NT2/D1 (cell line): ENCODE data around the gene PDS5B.

Source experiments
- SUZ12 ChIP-seq: IDR thresholded peaks from 2 replicates; pipeline ENCODE4 v1.6.1; 2011; ENCODE audit not compliant: insufficient read length, insufficient read depth; ENCODE audit errors: extremely low read depth
- YY1 ChIP-seq: IDR thresholded peaks from 2 replicates; pipeline ENCODE4 v1.6.1; 2011; ENCODE audit not compliant: insufficient read length, insufficient read depth
- ZNF274 ChIP-seq: IDR thresholded peaks from 2 replicates; pipeline ENCODE4 v1.6.1; 2011; ENCODE audit warnings: mild to moderate bottlenecking, low read depth, low read length

GRCh38 chr13:32609428-32609827, 23.2 kb downstream of the PDS5B start:
- TF ChIP-seq ZNF274 (no peak), SUZ12 (no peak), YY1 (no peak)
